ENCODE data around the gene APP.

DNA sequence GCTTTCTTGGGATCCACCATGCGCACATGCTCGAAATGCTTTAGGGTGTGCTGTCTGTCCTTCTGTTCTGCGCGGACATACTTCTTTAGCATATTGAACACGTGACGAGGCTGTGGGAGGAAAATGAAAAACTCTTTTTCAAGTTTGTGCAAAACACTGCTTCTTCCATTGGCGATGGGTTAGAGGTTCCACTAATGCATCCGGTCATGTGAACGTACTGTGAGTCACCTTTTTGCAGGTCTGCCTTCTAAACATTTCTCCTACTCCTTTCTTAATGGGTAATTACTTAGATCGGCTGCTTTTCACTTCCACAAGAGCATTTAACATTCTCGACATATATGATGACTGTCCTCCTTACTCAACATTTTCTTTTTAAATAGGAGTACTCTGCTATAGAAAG is 214.9 kb downstream of the APP start:
- no peak for TF ChIP-seq POLR2A (IDR thresholded peaks at IDR 0.05)
- TF ChIP-seq, protein P1, sequence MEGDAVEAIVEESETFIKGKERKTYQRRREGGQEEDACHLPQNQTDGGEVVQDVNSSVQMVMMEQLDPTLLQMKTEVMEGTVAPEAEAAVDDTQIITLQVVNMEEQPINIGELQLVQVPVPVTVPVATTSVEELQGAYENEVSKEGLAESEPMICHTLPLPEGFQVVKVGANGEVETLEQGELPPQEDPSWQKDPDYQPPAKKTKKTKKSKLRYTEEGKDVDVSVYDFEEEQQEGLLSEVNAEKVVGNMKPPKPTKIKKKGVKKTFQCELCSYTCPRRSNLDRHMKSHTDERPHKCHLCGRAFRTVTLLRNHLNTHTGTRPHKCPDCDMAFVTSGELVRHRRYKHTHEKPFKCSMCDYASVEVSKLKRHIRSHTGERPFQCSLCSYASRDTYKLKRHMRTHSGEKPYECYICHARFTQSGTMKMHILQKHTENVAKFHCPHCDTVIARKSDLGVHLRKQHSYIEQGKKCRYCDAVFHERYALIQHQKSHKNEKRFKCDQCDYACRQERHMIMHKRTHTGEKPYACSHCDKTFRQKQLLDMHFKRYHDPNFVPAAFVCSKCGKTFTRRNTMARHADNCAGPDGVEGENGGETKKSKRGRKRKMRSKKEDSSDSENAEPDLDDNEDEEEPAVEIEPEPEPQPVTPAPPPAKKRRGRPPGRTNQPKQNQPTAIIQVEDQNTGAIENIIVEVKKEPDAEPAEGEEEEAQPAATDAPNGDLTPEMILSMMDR (IDR thresholded peaks at IDR 0.05) = no peak
